SK-N-SH (cell line): Measurements from ENCODE around the gene ADCY4. TPM values are rescaled to one million over a fixed set of nuclear protein-coding genes. Genes with fewer than 3 reads are reported as not detected.

Source experiments
- CTCF ChIA-PET: fragments of 300-600, 350-600 bp; formaldehyde crosslinking; extraction: SDS; loops from one replicate; lab custom pipeline; 2021; lab: Yijun Ruan, JAX
- POLR2A ChIA-PET: fragments of 350-600 bp; sonication (Branson Sonifier 250); formaldehyde crosslinking; extraction: SDS; loops from one replicate; lab custom pipeline; 2020; ENCODE audit warnings: antibody characterized with exemption, inconsistent platforms; lab: Yijun Ruan, JAX
- DNase-seq: peaks from one replicate; pipeline ENCODE4 v3.0.0; 2012
- H2AFZ ChIP-seq: fragments of 200-600 bp; sonication (generic); 2 replicates; pipeline ENCODE4 v1.8.1; 2016; ENCODE audit warnings: antibody characterized with exemption, mild to moderate bottlenecking, low read depth
- H3F3A ChIP-seq: fragments of 200-600 bp; sonication (generic); replicated peaks from 2 replicates; pipeline ENCODE3; 2016; ENCODE audit warnings: antibody characterized with exemption, mild to moderate bottlenecking; ENCODE audit not compliant: insufficient read depth
- H3K27ac ChIP-seq, 2 experiments: fragments of 200-500 bp in 1 of 2; fragments of 200-600 bp in 1 of 2; sonication (Bioruptor generic) in 1 of 2; sonication (generic), shearing (Covaris generic) in 1 of 2; 2 replicates each; pipeline versions ENCODE4 v1.5.1 to v1.6.1; 2014 to 2016; ENCODE audit warnings: low read depth in 2 of 2, inconsistent platforms in 1 of 2, low read length in 1 of 2, mild to moderate bottlenecking in 1 of 2, mixed read lengths in 1 of 2
- H3K27me3 ChIP-seq: fragments of 200-600 bp; sonication (generic), shearing (Covaris generic); 2 replicates; pipeline ENCODE4 v1.6.1; 2016; ENCODE audit warnings: mixed run types; ENCODE audit not compliant: insufficient read depth
- H3K36me3 ChIP-seq, 2 experiments: fragments of 200-500 bp in 1 of 2; fragments of 200-600 bp in 1 of 2; sonication (Bioruptor generic) in 1 of 2; sonication (generic) in 1 of 2; replicated peaks in 1 of 2; 2 replicates each; pipeline versions ENCODE3 to v1.5.1; 2014 to 2016; ENCODE audit warnings: low read length in 1 of 2, mild to moderate bottlenecking in 1 of 2; ENCODE audit not compliant: insufficient read depth in 2 of 2, control insufficient read depth in 1 of 2
- H3K4me1 ChIP-seq, 2 experiments: fragments of 200-500 bp in 1 of 2; fragments of 200-600 bp in 1 of 2; sonication (Bioruptor generic) in 1 of 2; sonication (generic), shearing (Covaris generic) in 1 of 2; 2 replicates each; pipeline versions ENCODE4 v1.5.1 to v1.6.1; 2014 to 2016; ENCODE audit warnings: low read depth in 1 of 2, low read length in 1 of 2, mixed run types in 1 of 2; ENCODE audit not compliant: insufficient read depth in 2 of 2, control insufficient read depth in 1 of 2
- H3K4me2 ChIP-seq: fragments of 200-600 bp; sonication (generic), shearing (Covaris generic); 2 replicates; pipeline ENCODE4 v1.6.1; 2017; ENCODE audit warnings: mixed run types
- H3K4me3 ChIP-seq, 2 experiments: fragments of 200-500 bp in 1 of 2; fragments of 200-600 bp in 1 of 2; sonication (Bioruptor generic) in 1 of 2; sonication (generic), shearing (Covaris generic) in 1 of 2; 2 replicates each; pipeline versions ENCODE4 v1.5.1 to v1.8.1; 2014 to 2016; ENCODE audit warnings: low read depth in 2 of 2, inconsistent platforms in 1 of 2, low read length in 1 of 2, mild to moderate bottlenecking in 1 of 2, mixed read lengths in 1 of 2, moderate library complexity in 1 of 2
- H3K79me2 ChIP-seq: fragments of 200-600 bp; sonication (generic); 2 replicates; pipeline ENCODE4 v1.8.1; 2017; ENCODE audit warnings: mild to moderate bottlenecking; ENCODE audit not compliant: insufficient read depth
- H3K9ac ChIP-seq: fragments of 200-600 bp; sonication (generic); 2 replicates; pipeline ENCODE4 v1.6.1; 2017; ENCODE audit warnings: mixed run types
- H3K9me2 ChIP-seq: fragments of 200-600 bp; sonication (generic); 2 replicates; pipeline ENCODE4 v1.6.1; 2017; ENCODE audit warnings: mixed run types
- H3K9me3 ChIP-seq: fragments of 200-600 bp; sonication (generic); 2 replicates; pipeline ENCODE4 v1.6.1; 2017; ENCODE audit warnings: mixed run types, mild to moderate bottlenecking, moderate library complexity
- H4K20me1 ChIP-seq: fragments of 200-600 bp; sonication (generic); 2 replicates; pipeline ENCODE4 v1.6.1; 2017; ENCODE audit warnings: mild to moderate bottlenecking, mixed run types; ENCODE audit not compliant: insufficient read depth
- ELF1 ChIP-seq: IDR thresholded peaks from 2 replicates; pipeline ENCODE4 v1.4.0; 2012
- GABPA ChIP-seq: IDR thresholded peaks from 2 replicates; pipeline ENCODE4 v1.4.0; 2012; ENCODE audit warnings: low read depth, mild to moderate bottlenecking
- MXI1 ChIP-seq: IDR thresholded peaks from 2 replicates; pipeline ENCODE4 v1.6.1; 2012; ENCODE audit warnings: mild to moderate bottlenecking, low read depth, low read length, improper control_type of control experiment
- NFIC ChIP-seq: IDR thresholded peaks from 2 replicates; pipeline ENCODE4 v1.4.0; 2012; ENCODE audit warnings: borderline replicate concordance
- RXRA ChIP-seq: IDR thresholded peaks from 2 replicates; pipeline ENCODE4 v1.4.0; 2012; ENCODE audit warnings: low read depth, mild to moderate bottlenecking, borderline replicate concordance
- SMC3 ChIP-seq: IDR thresholded peaks from 2 replicates; pipeline ENCODE4 v1.6.1; 2012; ENCODE audit warnings: low read depth, low read length, improper control_type of control experiment
- WGBS: methylation state at CpG from one replicate; pipeline ENCODE4 v1.1.6; 2017; ENCODE audit warnings: low lambda C conversion rate; 5-methylcytosine and 5-hydroxymethylcytosine counted together
- polyA plus RNA-seq, 3 experiments: library from polyadenylated mRNA; depleted of rRNA; stranded (reverse); fragments of >200 nt; gene quantifications; 2 replicates each; pipeline ENCODE4 v1.2.3, GENCODE V29; 2012
- TF ChIP-seq, protein P1 (sequence below): fragments of 150-350 bp; IDR thresholded peaks from 2 replicates; pipeline ENCODE4 v1.6.1; 2016; ENCODE audit warnings: mild to moderate bottlenecking, low read depth, low read length
- TF ChIP-seq, protein P2 (sequence below): IDR thresholded peaks from 2 replicates; pipeline ENCODE4 v1.4.0; 2012; ENCODE audit warnings: low read depth, borderline replicate concordance
- TF ChIP-seq, protein P3 (sequence below): fragments of 200-600 bp; sonication (generic); IDR thresholded peaks from 2 replicates; pipeline ENCODE4 v1.6.1; 2017; ENCODE audit warnings: antibody characterized with exemption, mild to moderate bottlenecking, moderate library complexity
- TF ChIP-seq, protein P4 (sequence below): IDR thresholded peaks from 2 replicates; pipeline ENCODE4; 2012

Gene ADCY4
- polyA plus RNA-seq, 1 of the 3 experiments (the other 2 are of a cell fraction) = 0.08 TPM

DNA sequence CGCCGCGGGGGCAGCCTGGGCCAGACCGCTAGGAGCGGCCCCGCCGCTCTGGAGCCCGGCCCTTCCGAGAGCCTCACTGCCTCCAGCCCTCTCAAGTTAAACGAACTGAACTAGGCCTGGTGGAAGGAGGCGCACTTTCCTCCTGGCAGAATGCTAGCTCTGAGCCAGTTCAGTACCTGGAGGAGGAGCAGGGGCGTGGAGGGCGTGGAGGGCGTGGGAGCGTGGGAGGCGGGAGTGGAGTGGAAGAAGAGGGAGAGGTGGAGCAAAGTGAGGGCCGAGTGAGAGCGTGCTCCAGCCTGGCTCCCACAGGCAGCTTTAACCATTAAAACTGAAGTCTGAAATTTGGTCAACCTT lies 18.3 kb downstream of the ADCY4 start:
- WGBS = 85% methylated on average over 18 of the region's 18 CpGs
- H3K9ac ChIP-seq = no peak overlapping the region
- H3K27ac ChIP-seq = no peak overlapping the region
- H3K27me3 ChIP-seq = peaks cover 12% of the 10 kb centered on the region; the same call in 1 of the 2 replicates
- H3F3A ChIP-seq = peaks cover 10% of the 10 kb centered on the region
- no peak for DNase-seq
- H4K20me1 ChIP-seq = no peaks in the 10 kb centered on the region
- H3K9me2 ChIP-seq = no peaks in the 10 kb centered on the region
- H3K4me1 ChIP-seq = peaks cover 0 to 8% of the 10 kb centered on the region in 2 experiments; a peak in 1 of 4 replicates
- H3K9me3 ChIP-seq = no peaks in the 10 kb centered on the region
- ChIA-PET CTCF (interaction anchor here (1.2 to 14.6 kb wide), 5 partner anchors 8 to 120 kb away, joined by 5 to 115 read pairs (median 5); partner anchors contain the start of genes CIDEB, LTB4R and LTB4R2), POLR2A (interaction anchor here (0.8 kb wide), 1 partner anchor 17 kb away, joined by 3 read pairs; no protein-coding TSS in a partner anchor)
- no peak overlapping the region for H3K4me3 ChIP-seq
- H3K4me2 ChIP-seq = no peak overlapping the region
- H3K36me3 ChIP-seq = peaks cover 0 to 6% of the 10 kb centered on the region in 2 experiments
- H2AFZ ChIP-seq = no peak overlapping the region
- TF ChIP-seq MXI1 (no peak), SMC3 (no peak), ELF1 (no peak), GABPA (no peak), RXRA (no peak), NFIC (no peak)
- TF ChIP-seq, protein P1, sequence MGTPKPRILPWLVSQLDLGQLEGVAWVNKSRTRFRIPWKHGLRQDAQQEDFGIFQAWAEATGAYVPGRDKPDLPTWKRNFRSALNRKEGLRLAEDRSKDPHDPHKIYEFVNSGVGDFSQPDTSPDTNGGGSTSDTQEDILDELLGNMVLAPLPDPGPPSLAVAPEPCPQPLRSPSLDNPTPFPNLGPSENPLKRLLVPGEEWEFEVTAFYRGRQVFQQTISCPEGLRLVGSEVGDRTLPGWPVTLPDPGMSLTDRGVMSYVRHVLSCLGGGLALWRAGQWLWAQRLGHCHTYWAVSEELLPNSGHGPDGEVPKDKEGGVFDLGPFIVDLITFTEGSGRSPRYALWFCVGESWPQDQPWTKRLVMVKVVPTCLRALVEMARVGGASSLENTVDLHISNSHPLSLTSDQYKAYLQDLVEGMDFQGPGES = no peak
- TF ChIP-seq, protein P2, sequence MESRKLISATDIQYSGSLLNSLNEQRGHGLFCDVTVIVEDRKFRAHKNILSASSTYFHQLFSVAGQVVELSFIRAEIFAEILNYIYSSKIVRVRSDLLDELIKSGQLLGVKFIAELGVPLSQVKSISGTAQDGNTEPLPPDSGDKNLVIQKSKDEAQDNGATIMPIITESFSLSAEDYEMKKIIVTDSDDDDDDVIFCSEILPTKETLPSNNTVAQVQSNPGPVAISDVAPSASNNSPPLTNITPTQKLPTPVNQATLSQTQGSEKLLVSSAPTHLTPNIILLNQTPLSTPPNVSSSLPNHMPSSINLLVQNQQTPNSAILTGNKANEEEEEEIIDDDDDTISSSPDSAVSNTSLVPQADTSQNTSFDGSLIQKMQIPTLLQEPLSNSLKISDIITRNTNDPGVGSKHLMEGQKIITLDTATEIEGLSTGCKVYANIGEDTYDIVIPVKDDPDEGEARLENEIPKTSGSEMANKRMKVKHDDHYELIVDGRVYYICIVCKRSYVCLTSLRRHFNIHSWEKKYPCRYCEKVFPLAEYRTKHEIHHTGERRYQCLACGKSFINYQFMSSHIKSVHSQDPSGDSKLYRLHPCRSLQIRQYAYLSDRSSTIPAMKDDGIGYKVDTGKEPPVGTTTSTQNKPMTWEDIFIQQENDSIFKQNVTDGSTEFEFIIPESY = no peak
- TF ChIP-seq, protein P3, sequence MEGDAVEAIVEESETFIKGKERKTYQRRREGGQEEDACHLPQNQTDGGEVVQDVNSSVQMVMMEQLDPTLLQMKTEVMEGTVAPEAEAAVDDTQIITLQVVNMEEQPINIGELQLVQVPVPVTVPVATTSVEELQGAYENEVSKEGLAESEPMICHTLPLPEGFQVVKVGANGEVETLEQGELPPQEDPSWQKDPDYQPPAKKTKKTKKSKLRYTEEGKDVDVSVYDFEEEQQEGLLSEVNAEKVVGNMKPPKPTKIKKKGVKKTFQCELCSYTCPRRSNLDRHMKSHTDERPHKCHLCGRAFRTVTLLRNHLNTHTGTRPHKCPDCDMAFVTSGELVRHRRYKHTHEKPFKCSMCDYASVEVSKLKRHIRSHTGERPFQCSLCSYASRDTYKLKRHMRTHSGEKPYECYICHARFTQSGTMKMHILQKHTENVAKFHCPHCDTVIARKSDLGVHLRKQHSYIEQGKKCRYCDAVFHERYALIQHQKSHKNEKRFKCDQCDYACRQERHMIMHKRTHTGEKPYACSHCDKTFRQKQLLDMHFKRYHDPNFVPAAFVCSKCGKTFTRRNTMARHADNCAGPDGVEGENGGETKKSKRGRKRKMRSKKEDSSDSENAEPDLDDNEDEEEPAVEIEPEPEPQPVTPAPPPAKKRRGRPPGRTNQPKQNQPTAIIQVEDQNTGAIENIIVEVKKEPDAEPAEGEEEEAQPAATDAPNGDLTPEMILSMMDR = no peak
- TF ChIP-seq, protein P4, sequence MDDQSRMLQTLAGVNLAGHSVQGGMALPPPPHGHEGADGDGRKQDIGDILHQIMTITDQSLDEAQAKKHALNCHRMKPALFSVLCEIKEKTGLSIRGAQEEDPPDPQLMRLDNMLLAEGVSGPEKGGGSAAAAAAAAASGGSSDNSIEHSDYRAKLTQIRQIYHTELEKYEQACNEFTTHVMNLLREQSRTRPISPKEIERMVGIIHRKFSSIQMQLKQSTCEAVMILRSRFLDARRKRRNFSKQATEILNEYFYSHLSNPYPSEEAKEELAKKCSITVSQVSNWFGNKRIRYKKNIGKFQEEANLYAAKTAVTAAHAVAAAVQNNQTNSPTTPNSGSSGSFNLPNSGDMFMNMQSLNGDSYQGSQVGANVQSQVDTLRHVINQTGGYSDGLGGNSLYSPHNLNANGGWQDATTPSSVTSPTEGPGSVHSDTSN = no peak
- H3K79me2 ChIP-seq = no peaks in the 10 kb centered on the region
